Dendritic cell treated with granulocyte-macrophage colony-stimulating factor and Interleukin-4, amounts not matched to agents 40 ng/mL and 50 ng/mL, for 4 days (primary cell): ENCODE results near the gene MMP24.

Experiments
- H3K27ac Mint-ChIP-seq: one replicate; pipeline ENCODE4 v1.8.0; 2022; ENCODE audit warnings: mild to moderate bottlenecking, mixed read lengths
- H3K27me3 Mint-ChIP-seq: one replicate; pipeline ENCODE4 v1.8.0; 2022; ENCODE audit warnings: mild to moderate bottlenecking, mixed read lengths
- H3K36me3 Mint-ChIP-seq: one replicate; pipeline ENCODE4 v1.8.0; 2022; ENCODE audit warnings: low read depth, mixed read lengths
- H3K4me1 Mint-ChIP-seq: one replicate; pipeline ENCODE4 v1.8.0; 2022; ENCODE audit warnings: low read depth, mixed read lengths
- H3K4me3 Mint-ChIP-seq: one replicate; pipeline ENCODE4 v1.8.0; 2022; ENCODE audit warnings: mild to moderate bottlenecking, moderate library complexity, mixed read lengths
- H3K9me3 Mint-ChIP-seq: one replicate; pipeline ENCODE4 v1.8.0; 2022; ENCODE audit warnings: mixed read lengths
- intact Hi-C: fragments of 100-400 bp; cut with micrococcal nuclease; formaldehyde crosslinking; loops from one replicate; pipeline ENCODE4 v1.15.0; 2022

The MMP24 gene

DNA sequence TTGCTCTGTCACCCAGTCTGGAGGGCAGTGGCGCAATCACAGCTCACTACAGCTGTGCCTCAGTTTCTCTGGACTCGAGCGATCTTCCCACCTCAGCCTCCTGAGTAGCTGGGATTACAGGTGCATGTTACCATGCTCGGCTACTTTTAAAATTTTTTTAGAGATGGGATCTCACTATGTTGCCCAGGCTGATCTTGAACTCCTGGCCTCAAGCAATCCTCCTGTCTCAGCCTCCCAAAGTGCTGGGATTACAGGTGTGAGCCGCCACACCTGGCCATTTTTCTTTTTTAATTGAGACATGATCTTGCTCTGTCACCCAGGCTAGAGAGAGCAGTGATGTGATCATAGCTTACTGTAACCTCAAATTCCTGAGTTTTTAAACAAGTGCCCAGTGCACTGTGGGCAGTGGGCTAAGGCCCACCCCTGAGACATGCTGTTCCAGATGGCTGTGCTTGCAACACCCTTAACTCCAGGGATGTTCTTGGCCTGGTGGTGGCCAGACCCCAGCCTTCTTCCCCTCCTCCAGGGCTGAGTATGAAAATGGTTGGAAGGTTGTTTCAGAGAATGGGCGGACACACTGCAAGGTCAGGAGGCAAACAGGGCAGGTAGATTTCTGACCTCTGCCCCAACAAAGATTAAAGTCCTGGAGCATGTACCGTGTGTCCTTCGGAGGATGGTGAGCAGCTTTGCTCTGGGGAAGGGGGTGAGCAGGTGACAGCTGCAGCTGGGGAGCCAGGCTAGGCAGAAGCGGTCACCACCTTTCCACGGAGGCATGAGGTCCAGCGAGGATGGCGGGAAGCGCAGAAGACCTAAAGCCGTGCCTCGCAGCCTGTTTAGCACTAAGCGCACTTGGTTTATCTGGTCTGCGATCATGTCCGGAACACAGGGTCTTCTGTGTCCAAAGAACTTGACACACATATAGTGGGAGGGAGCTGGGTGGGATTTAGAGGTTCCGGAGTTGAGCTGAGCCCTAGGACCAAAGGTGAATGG, 67.1 kb downstream of the MMP24 start:
- Mint-ChIP-seq H3K4me3 (no peak overlapping the region), H3K36me3 (no peaks in the 10 kb centered on the region), H3K27ac (no peak overlapping the region), H3K27me3 (peaks cover 8% of the 10 kb centered on the region), H3K9me3 (no peaks in the 10 kb centered on the region), H3K4me1 (peaks cover under 1% of the 10 kb centered on the region)
- intact Hi-C loops, result no loop called here

DNA sequence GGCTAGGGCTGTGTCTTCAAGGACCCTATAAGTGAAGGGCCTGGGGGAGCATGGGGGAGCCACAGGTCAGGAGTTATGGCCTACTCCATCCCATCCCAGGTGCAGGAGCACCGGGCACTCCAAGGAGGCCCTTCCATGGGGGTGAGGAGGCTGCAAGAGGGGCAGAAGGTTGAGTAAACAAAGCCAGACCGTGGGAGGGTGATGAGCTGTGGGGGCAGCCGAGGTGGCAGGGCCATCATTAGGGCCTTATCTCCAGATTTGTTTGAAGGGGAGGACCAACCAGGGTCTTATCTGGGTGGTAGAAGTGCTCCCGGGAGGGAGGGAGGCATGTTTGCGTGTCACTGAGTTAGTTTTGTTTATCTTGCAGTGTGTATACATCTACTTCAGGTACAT, 67.8 kb downstream of the MMP24 start:
- no peaks in the 10 kb centered on the region for H3K36me3 Mint-ChIP-seq
- peaks cover 8% of the 10 kb centered on the region for H3K27me3 Mint-ChIP-seq
- intact Hi-C loops, result no loop called here
- H3K4me1 Mint-ChIP-seq, result peaks cover 4% of the 10 kb centered on the region
- H3K9me3 Mint-ChIP-seq, result no peaks in the 10 kb centered on the region
- no peak overlapping the region for H3K27ac Mint-ChIP-seq
- H3K4me3 Mint-ChIP-seq, result no peak overlapping the region

DNA sequence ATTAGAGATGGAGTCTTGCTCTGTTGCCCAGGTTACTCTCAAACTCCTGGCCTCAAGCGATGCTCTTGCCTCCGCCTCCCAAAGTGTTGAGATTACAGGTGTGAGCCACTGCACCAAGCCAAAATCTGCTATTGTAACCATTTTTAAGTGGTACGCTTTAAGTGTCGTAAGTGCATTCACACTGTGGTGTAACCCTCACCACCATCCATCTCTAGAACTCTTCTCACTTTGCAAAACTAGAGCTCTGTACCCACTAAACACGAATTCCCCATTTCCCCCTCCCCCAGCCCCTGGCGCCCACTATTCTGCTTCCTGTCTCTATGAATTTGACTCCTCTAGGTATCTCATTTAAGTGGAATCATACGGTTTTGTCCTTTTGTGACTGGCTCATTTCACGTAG, 68.6 kb downstream of the MMP24 start:
- Mint-ChIP-seq H3K36me3 (no peaks in the 10 kb centered on the region), H3K4me3 (no peak overlapping the region), H3K4me1 (peaks cover 10% of the 10 kb centered on the region), H3K27me3 (peaks cover 8% of the 10 kb centered on the region), H3K27ac (no peak overlapping the region), H3K9me3 (no peaks in the 10 kb centered on the region)
- intact Hi-C loops, result no loop called here

DNA sequence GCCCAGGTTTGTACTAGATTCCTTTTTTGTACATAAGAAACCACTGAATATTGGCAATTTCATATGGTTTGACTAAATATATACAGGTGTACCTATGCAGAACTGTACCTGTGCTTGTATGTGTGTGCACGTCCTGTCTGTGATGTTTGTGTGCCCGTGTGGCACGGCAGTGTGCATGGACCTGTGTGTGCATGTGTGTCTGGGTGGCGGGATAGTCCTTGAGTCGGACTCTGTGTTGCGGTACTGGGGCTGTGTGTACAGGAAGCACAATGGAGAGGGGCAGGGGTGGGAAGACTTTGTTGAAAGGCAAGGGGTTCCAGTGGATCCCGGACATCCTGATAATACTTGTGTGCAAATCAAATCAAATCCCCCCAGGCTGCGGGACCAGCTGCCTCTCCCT, 69.2 kb downstream of the MMP24 start:
- Mint-ChIP-seq H3K4me1 (peaks cover 11% of the 10 kb centered on the region), H3K36me3 (no peaks in the 10 kb centered on the region), H3K27ac (no peak overlapping the region), H3K27me3 (peaks cover 8% of the 10 kb centered on the region), H3K9me3 (no peaks in the 10 kb centered on the region), H3K4me3 (no peak overlapping the region)
- intact Hi-C loops, result no loop called here

DNA sequence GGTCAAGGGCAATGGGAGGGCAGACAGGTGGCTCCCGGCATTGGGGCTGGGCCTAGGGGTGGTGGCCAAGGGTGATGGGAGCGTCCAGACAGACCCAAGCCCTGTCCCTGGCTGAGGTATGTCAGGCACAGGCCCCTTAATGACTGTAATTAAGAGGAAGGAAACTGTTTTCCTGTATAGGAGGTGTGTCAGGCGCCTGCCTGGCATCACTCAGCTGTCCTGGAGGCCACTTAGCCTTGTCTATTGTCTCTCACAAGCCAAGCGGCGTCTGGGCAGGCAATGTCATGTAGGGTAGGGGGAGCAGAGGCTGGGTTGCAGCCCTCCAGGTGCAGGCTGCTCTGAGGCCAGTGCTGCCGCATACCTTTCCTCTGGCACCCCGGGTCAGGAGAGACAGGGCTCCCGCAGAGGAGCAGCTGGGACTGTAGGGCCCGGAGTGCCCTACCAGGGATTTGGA, 69.6 kb downstream of the MMP24 start:
- Mint-ChIP-seq H3K36me3 (no peaks in the 10 kb centered on the region), H3K27ac (no peak overlapping the region), H3K4me3 (no peak overlapping the region), H3K27me3 (peaks cover 6% of the 10 kb centered on the region), H3K9me3 (no peaks in the 10 kb centered on the region), H3K4me1 (peaks cover 11% of the 10 kb centered on the region)
- intact Hi-C loops, result no loop called here

DNA sequence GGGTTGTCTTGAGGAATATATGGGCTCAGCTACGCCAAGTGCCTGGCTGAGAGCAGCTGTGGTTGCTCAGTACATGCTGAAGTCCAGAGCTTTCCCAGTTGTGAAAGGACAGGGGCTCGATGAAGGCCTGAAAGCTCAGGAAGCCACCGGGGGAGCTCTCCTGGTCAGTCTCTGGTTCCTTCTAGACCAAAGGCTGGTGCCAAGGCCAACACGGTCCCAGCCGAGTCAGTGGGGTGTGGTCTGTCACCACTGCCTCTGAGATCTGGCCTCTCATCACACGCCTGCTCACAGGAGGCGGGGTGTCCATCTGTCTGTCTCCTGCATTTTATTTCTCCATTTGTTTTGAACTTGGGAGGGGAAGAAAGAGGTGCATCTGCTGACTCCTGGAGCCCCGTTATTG, 70.7 kb downstream of the MMP24 start:
- Mint-ChIP-seq H3K36me3 (peaks cover 8% of the 10 kb centered on the region), H3K4me1 (peaks cover 11% of the 10 kb centered on the region), H3K9me3 (no peaks in the 10 kb centered on the region), H3K27ac (no peak overlapping the region), H3K27me3 (peaks cover 6% of the 10 kb centered on the region), H3K4me3 (no peak overlapping the region)
- intact Hi-C loops, result no loop called here

DNA sequence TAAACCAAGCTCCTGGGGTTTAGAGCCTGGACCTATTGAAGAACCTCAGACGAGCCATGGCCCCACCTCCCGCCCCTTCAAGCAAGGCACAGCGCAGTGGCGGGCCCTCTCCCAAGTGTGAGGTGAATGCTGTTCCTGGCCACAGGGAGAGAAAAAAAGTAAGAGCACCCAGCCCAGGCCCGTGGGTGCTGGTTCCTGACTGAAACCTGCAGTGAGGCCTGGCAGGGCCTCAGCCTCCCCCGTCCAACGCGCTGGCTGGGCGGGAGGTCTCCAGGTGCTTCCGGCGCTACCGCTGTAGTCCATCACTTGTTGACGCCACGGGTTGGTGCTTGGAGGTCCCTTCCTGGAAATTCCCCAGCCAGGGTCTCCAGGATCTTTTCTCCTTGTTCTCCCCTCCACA, 71.2 kb downstream of the MMP24 start:
- Mint-ChIP-seq H3K36me3 (peaks cover 8% of the 10 kb centered on the region), H3K27me3 (peaks cover 6% of the 10 kb centered on the region), H3K4me1 (peaks cover 11% of the 10 kb centered on the region), H3K27ac (no peak overlapping the region), H3K4me3 (no peak overlapping the region), H3K9me3 (no peaks in the 10 kb centered on the region)
- intact Hi-C loops, result no loop called here

DNA sequence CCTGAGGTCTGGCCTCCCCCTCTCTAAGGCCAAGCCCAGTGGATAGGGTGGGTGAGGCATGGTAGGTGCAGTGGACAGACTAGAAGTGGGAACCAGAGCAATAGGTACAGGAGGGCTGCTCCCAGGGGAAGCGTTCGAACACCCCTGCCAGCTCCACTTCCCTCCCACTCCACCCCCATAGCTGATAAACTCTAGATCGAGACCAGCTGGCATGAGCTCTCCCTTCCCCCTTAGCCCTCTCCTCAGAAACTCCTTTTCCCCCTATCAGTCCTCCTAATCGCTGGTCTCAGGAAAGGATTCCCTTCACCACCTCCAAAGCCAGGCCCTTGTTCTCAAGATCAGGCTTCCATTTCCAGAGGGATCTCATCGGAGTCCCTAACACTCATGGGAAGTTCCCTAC, 71.8 kb downstream of the MMP24 start:
- intact Hi-C loops, result no loop called here

DNA sequence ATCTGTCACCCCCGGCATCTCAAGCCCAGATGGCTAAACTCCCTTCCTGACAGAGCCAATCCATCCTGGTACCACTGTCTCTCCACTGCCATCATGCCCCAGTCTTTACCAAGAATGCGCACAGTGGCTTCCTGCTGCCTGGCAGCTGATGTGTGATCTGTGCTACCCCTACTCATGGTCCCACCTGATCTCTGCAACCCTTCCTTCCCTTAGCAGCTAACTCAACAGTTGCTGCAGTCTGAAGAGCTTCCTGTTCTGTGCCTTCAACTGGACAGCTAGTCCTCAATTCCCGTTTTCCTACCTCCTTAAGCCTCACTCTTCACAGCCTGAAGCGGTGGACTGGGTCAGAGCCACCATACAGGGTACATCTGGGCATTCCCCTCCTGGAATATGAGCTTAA, 73.3 kb downstream of the MMP24 start:
- Mint-ChIP-seq H3K36me3 (peaks cover 17% of the 10 kb centered on the region), H3K4me1 (peaks cover 19% of the 10 kb centered on the region), H3K4me3 (no peak overlapping the region), H3K27ac (no peak overlapping the region), H3K9me3 (no peaks in the 10 kb centered on the region), H3K27me3 (peaks cover 6% of the 10 kb centered on the region)
- intact Hi-C loops, result no loop called here

More for the DNA sequence above, 71.8 kb downstream of the MMP24 start:
- H3K4me3 Mint-ChIP-seq, result no peak overlapping the region
- peaks cover 9% of the 10 kb centered on the region for H3K36me3 Mint-ChIP-seq
- H3K27me3 Mint-ChIP-seq, result peaks cover 6% of the 10 kb centered on the region
- H3K4me1 Mint-ChIP-seq, result peaks cover 11% of the 10 kb centered on the region
- no peaks in the 10 kb centered on the region for H3K9me3 Mint-ChIP-seq
- H3K27ac Mint-ChIP-seq, result no peak overlapping the region

DNA sequence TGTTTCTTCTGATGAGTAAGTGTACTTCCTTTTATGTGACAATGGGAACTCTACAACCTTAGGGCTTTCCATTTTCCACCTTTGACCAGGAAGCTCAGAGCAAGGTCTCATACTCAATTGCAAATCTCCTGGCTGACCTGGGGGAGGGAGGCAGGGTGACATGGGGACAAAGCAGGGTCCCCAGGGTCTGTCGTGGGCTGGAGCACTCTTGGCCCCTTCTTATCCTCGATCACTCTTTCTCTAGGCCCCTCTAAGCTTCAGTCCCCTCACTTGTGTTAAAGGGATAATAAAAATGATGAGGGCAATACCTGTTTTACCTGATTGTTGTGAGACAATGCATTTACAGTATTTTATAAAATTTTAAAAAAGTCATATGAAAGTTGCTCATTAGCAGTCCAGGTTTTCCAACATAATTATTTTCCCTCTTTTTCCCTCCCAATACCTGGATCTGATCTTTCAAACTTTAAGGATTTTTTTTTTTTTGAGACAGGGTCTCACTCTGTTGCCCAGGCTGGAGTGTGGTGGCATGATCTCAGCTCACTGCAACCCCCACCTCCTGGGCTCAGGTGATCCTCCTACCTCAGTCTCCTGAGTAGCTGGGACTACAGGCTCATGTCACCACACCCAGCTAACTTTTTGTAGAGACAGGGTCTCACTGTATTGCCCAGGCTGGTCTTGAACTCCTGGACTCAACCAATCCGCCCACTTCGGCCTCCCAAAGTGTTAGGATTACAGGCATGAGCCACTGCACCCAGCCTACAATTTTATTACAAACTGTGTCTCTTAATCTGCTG, 74.2 kb downstream of the MMP24 start:
- H3K36me3 Mint-ChIP-seq, result peaks cover 26% of the 10 kb centered on the region
- H3K4me1 Mint-ChIP-seq, result peaks cover 25% of the 10 kb centered on the region
- no peak overlapping the region for H3K4me3 Mint-ChIP-seq
- H3K27me3 Mint-ChIP-seq, result peaks cover 6% of the 10 kb centered on the region
- intact Hi-C loops, result no loop called here
- H3K9me3 Mint-ChIP-seq, result no peaks in the 10 kb centered on the region
- no peak overlapping the region for H3K27ac Mint-ChIP-seq

DNA sequence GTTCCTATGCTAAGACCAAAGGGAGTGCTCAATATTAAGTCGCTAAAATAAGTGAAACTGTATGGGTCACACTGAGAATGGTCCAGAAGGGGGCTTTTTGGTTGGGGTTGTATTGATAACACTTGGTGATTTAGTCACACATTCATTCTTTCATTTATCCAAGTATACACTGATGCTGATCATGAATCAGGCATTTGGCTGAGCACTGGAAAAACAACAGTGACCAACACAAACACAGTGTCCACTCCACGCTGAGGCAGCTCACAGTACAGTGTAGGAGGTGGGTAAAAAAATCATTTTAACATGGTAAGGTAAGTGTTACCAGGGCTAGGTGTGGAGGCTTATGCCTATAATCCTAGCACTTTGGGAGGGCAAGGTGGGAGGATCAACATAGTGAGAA, 74.9 kb downstream of the MMP24 start:
- Mint-ChIP-seq H3K4me1 (peaks cover 33% of the 10 kb centered on the region), H3K9me3 (no peaks in the 10 kb centered on the region), H3K27me3 (peaks cover 5% of the 10 kb centered on the region), H3K36me3 (peaks cover 33% of the 10 kb centered on the region), H3K4me3 (no peak overlapping the region), H3K27ac (no peak overlapping the region)
- intact Hi-C loops, result no loop called here

DNA sequence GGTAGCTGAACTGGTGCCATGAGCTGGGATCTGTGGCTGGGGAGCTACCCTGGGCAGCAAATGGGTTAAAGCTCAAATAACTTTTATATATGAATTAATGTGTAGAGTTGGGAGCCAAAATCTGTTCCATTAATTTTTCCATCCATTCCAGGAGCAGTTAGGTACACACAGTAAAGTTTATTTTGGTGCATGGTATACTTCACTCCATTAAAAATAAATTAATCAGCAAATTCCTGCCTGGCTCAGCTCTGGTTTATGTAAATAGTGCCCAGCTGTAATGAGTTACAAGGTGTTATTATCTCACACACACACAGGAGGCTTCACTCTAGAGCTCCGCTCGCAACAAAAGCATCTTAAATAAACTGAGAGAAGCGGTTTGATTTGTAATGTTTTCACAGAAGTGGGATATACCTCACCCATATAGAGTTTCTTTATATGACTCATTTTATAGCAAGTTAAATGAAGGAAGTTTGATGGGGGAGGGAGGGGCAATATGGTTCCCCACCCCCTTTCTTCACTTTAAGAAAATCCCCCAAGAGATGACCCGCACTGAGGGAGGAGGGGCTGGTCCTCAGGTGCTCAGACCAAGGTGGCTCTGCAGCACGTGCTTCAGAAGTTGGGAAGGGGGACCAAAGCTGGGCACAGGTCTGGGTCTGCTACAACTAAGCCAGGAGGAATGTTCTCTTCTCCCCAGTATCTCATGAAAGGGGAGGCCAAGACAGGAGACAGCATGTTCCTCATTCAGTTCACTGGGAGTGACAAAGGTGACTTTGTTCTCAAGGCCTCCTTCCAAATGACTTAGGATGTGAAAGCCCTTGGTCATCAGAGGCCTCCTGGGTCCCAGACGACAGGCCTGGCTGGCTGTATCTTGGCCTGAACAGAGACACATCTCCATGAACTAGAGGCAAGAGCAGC, 76.2 kb downstream of the MMP24 start:
- H3K27ac Mint-ChIP-seq, result no peak overlapping the region
- H3K36me3 Mint-ChIP-seq, result peaks cover 38% of the 10 kb centered on the region
- H3K27me3 Mint-ChIP-seq, result peaks cover 4% of the 10 kb centered on the region
- peaks cover 39% of the 10 kb centered on the region for H3K4me1 Mint-ChIP-seq
- H3K9me3 Mint-ChIP-seq, result no peaks in the 10 kb centered on the region
- H3K4me3 Mint-ChIP-seq, result no peak overlapping the region
- intact Hi-C loops, result loop anchor here (1.0 kb wide), 1 partner anchor 137 kb away; no protein-coding TSS in a partner anchor

DNA sequence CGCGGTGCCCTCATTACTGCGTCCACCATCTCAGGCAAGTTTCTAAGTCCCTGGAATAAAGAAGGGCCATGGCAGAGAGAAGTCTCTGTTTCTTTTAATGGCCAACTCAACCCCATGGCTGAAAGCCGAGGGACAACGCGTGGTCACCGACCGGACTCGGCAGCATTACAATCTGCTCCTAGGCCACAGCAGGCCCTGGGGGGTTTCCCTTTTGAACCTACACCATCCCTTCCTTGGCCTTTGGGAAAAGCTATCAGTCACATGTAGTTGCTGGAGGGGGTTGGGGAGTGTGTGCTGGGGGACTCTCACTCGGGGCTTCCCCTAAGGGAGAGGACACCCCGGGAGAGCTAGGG, 76.9 kb downstream of the MMP24 start:
- intact Hi-C loops, result loop anchor here (1.0 kb wide), 1 partner anchor 136 kb away; no protein-coding TSS in a partner anchor
- Mint-ChIP-seq H3K27ac (no peak overlapping the region), H3K36me3 (peaks cover 42% of the 10 kb centered on the region), H3K9me3 (no peaks in the 10 kb centered on the region), H3K4me3 (no peak overlapping the region), H3K27me3 (peaks cover 4% of the 10 kb centered on the region), H3K4me1 (peaks cover 39% of the 10 kb centered on the region)
